Osteocyte (in vitro differentiated cells): ENCODE results near the gene RAB4B. TPM values are rescaled to one million over a fixed set of nuclear protein-coding genes. Genes with fewer than 3 reads are reported as not detected.
"Not testable (repeated sequence)": the region's sequence is repeated elsewhere in the genome, so short reads cannot be mapped to it uniquely, and the experiment has no call there.

Experiments
- DNase-seq: peaks from one replicate; pipeline ENCODE4 v3.0.0; 2021; ENCODE audit warnings: mixed read lengths; ENCODE audit not compliant: unreplicated experiment; ENCODE audit errors: extremely low spot score
- H3K27ac Mint-ChIP-seq: one replicate; pipeline ENCODE4 v1.8.0; 2021; ENCODE audit warnings: mild to moderate bottlenecking, mixed read lengths; ENCODE audit not compliant: unreplicated experiment
- H3K27me3 Mint-ChIP-seq: one replicate; pipeline ENCODE4 v1.8.0; 2021; ENCODE audit warnings: mixed read lengths; ENCODE audit not compliant: unreplicated experiment
- H3K36me3 Mint-ChIP-seq: one replicate; pipeline ENCODE4 v1.8.0; 2021; ENCODE audit warnings: mixed read lengths; ENCODE audit not compliant: unreplicated experiment
- H3K4me1 Mint-ChIP-seq: one replicate; pipeline ENCODE4 v1.8.0; 2021; ENCODE audit warnings: mixed read lengths; ENCODE audit not compliant: unreplicated experiment
- H3K4me3 Mint-ChIP-seq: one replicate; pipeline ENCODE4 v1.8.0; 2021; ENCODE audit warnings: mild to moderate bottlenecking, moderate library complexity, mixed read lengths; ENCODE audit not compliant: unreplicated experiment
- H3K9me3 Mint-ChIP-seq: one replicate; pipeline ENCODE4 v1.8.0; 2021; ENCODE audit warnings: mixed read lengths; ENCODE audit not compliant: unreplicated experiment
- total RNA-seq: library from RNA; stranded (reverse); gene quantifications from 2 replicates; pipeline ENCODE4 v1.2.1, GENCODE V29; 2021
- TF ChIP-seq, protein P1 (sequence below): fragments of 200-600 bp; sonication (generic); IDR thresholded peaks from 2 replicates; pipeline ENCODE4 v1.5.0; 2021; ENCODE audit warnings: antibody characterized with exemption, mild to moderate bottlenecking, moderate library complexity

RAB4B gene
- total RNA-seq, 1 donor from 2014 or later: 19.7 TPM

DNA sequence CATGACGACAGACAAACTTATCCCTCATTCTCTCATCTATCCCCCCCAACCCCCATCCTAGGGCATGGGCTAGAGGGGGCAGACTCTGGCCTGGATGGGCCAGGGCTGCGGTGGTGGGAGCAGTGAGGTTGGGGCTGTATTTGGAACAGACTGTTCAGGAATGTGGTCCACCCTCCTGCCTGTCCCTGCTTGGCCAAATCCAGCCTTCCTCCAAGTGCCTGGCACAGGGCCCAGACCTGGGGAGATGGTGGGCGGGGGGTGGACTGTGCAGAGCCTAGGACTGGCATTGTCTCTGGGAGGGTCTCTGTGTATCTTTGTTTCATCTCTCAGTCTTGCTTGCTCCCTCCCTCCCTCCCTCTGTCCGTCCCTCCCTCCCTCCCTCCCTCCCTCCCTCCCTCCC is 35.1 kb downstream of the RAB4B start:
- DNase-seq: no peak
- no peak overlapping the region for H3K4me3 Mint-ChIP-seq
- H3K9me3 Mint-ChIP-seq: no peaks in the 10 kb centered on the region
- H3K36me3 Mint-ChIP-seq: peaks cover 2% of the 10 kb centered on the region
- TF ChIP-seq, protein P1, sequence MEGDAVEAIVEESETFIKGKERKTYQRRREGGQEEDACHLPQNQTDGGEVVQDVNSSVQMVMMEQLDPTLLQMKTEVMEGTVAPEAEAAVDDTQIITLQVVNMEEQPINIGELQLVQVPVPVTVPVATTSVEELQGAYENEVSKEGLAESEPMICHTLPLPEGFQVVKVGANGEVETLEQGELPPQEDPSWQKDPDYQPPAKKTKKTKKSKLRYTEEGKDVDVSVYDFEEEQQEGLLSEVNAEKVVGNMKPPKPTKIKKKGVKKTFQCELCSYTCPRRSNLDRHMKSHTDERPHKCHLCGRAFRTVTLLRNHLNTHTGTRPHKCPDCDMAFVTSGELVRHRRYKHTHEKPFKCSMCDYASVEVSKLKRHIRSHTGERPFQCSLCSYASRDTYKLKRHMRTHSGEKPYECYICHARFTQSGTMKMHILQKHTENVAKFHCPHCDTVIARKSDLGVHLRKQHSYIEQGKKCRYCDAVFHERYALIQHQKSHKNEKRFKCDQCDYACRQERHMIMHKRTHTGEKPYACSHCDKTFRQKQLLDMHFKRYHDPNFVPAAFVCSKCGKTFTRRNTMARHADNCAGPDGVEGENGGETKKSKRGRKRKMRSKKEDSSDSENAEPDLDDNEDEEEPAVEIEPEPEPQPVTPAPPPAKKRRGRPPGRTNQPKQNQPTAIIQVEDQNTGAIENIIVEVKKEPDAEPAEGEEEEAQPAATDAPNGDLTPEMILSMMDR: no peak
- H3K27me3 Mint-ChIP-seq: peaks cover 7% of the 10 kb centered on the region
- H3K27ac Mint-ChIP-seq: peak overlapping the region; percentile 87
- H3K4me1 Mint-ChIP-seq: peaks cover 56% of the 10 kb centered on the region

DNA sequence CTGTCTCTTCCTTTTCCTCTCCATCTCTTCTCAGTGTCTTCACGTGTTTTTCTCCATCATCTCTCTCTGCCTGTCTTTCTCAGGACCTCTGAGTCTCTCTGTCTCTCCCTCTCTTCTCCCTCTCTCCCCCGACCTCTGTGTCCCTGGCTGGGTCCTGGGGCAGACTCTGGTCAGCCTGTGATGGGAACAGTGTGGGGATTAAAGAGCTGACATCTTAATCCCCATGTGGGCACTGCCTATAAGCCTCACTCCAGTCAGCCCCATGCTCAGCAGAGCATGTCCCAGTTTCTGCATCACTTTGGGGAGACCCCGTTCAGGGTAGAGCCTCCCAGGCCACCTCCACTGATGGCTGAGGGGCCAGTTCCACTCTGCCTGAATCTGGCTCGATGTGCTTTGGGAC is 37.2 kb downstream of the RAB4B start:
- Mint-ChIP-seq H3K4me1 (peaks cover 64% of the 10 kb centered on the region), H3K36me3 (no peaks in the 10 kb centered on the region), H3K4me3 (no peak overlapping the region), H3K27ac (no peak overlapping the region), H3K27me3 (peaks cover 7% of the 10 kb centered on the region), H3K9me3 (no peaks in the 10 kb centered on the region)
- TF ChIP-seq, protein P1: no peak
- no peak for DNase-seq

DNA sequence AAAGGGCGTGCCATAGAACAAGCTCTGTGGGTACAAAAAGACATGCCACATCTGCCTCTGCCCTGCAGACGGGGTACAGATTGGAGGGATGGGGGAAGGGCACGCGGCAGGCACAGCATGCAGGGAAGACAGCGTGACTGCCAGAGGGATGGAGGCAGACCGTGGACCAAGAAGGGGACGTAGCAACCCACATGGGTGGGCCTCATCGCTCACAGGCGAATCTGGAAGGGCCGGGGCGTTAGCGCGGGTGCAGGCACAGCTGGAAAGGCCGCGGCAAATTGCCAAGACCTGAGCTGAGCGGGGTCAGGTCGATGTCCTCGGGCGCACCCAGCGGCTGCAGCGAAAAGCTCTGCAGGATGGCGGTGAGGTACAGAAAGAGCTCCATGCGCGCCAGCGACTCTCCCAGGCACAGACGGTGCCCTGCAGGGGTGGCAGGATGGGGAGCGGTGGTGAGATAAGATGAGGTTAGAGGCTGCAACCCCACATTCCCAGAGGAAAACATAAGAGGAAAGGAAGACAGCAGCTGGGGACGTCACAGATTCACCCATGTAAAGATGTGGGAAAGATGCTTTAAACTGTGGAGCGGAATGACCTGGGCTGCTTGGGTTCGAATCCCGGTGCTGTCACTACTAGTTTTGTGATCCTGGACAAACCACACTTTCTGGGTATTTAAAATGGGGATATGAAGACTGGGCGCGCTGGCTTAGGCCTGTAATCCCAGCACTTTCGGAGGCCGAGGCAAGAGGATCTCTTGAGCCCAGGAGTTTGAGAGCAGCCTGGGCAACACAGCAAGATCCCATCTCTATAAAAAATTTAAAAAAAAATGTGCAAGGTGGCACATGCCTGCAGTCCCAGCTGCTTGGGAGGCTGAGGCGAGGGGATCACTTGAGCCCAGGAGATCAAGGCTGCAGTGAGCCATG is 40.7 kb downstream of the RAB4B start:
- Mint-ChIP-seq H3K4me1 (peaks cover 36% of the 10 kb centered on the region), H3K27ac (peak overlapping the region; percentile 59), H3K4me3 (peak overlapping the region; percentile 62)
- not testable (repeated sequence) for H3K9me3 Mint-ChIP-seq, DNase-seq, H3K36me3 Mint-ChIP-seq, H3K27me3 Mint-ChIP-seq
- TF ChIP-seq, protein P1: peak; percentile 10

DNA sequence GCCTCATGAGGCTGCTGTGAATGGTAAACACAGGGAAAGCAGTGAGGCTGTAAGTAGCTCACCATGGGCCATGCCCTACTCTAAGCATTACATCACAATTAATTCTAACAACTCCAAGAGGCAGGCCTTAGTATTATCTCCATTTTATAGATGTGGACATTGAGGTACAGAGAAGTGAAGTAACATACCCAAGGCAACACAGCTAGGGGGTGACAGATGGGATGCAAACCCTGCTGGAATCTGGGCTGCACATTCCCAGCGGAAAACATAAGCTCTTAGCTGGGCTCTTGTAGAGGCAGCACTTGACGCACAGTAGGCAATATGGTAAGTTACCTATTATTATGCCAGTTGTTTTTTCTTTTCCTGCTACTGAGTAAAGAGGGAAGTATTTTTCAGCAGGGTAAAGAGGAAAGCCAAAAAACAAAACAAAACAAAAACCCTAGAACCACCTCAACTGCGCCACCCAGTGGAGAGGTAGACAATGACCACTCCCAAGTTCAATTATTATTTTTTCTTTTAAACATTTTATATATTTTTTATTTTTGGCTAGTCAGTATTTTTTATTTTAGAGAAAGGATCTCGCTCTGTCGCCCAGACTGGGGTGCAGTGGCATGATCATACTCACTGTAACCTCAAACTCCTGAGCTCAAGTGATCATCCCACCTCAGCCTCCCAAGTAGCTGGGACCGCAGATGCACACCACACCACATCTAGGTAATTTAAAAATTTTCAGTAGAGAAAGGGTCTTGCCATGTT is 41.6 kb downstream of the RAB4B start:
- H3K27me3 Mint-ChIP-seq, H3K36me3 Mint-ChIP-seq, H3K9me3 Mint-ChIP-seq, DNase-seq, H3K4me3 Mint-ChIP-seq, H3K27ac Mint-ChIP-seq: not testable (repeated sequence)
- H3K4me1 Mint-ChIP-seq: peaks cover 30% of the 10 kb centered on the region
- TF ChIP-seq, protein P1: peak; percentile 82

DNA sequence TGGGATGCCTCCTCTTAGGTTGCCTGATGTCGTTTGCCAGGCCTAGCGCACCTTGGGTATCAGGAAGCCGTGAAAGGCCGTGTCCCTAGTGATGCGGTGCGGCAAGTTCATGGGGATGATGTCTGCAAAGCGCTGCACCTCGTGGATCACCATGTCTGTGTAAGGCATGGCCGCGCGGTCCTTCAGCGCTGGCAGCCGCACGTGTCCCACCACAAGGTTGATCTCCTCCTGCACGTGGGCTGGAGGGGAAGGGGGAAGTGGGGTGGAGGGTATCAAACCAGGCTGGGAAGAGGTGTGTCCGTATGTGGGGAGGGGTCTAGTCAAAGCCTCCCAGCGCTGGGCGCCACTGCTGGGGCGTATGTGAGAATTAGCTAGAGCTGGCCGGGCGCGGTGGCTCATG is 44.1 kb downstream of the RAB4B start:
- no peak overlapping the region for H3K27ac Mint-ChIP-seq
- TF ChIP-seq, protein P1: no peak
- DNase-seq: no peak

DNA sequence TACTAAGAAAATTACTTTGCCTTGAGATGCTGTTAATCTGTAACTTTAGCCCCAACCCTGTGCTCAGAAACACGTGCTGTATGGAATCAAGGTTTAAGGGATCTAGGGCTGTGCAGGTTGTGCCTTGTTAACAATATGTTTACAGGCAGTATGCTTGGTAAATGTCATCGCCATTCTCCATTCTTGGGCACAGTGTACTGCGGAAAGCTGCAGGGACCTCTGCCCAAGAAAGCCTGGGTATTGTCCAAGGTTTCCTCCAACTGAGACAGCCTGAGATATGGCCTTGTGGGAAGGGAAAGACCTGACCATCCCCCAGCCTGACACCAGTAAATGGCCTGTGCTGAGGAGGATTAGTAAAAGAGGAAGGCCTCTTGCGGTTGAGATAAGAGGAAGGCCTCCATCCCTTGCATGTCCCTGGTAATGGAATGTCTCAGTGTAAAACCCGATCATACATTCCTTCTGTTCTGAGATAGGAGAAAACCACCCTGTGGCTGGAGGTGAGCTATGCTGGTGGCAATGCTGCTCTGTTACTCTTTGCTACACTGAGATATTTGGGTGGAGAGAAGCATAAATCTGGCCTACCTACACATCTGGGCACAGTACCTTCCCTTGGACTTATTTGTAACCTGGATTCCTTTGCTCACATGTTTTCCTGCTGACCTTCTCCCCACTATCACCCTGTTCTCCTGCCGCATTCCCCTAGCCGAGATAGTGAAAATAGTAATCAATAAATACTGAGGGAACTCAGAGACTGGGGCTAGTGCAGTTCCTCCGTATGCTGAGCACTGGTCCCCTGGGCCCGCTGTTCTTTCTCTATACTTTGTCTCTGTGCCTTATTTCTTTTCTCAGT is 44.9 kb downstream of the RAB4B start:
- not testable (repeated sequence) for DNase-seq, H3K36me3 Mint-ChIP-seq, H3K4me3 Mint-ChIP-seq

More for the DNA sequence above, 44.1 kb downstream of the RAB4B start:
- Mint-ChIP-seq H3K4me1 (peaks cover 23% of the 10 kb centered on the region), H3K4me3 (no peak overlapping the region), H3K9me3 (no peaks in the 10 kb centered on the region), H3K36me3 (peaks cover 7% of the 10 kb centered on the region), H3K27me3 (no peaks in the 10 kb centered on the region)

More for the DNA sequence above, 44.9 kb downstream of the RAB4B start:
- H3K4me1 Mint-ChIP-seq: peaks cover 18% of the 10 kb centered on the region
- not testable (repeated sequence) for H3K27ac Mint-ChIP-seq, H3K9me3 Mint-ChIP-seq, H3K27me3 Mint-ChIP-seq
